Skeletal muscle cell (primary cell): ENCODE results near the gene ZNF775.

Experiments used
- DNase-seq: peaks from one replicate; pipeline ENCODE4 v3.0.0-alpha.2; 2010; ENCODE audit warnings: low read depth
- H3K4me3 ChIP-seq: 2 replicates; pipeline ENCODE4 v1.5.1; 2011; ENCODE audit warnings: low read depth, mild to moderate bottlenecking, control low read depth, low read length, moderate library complexity

The ZNF775 gene

DNA sequence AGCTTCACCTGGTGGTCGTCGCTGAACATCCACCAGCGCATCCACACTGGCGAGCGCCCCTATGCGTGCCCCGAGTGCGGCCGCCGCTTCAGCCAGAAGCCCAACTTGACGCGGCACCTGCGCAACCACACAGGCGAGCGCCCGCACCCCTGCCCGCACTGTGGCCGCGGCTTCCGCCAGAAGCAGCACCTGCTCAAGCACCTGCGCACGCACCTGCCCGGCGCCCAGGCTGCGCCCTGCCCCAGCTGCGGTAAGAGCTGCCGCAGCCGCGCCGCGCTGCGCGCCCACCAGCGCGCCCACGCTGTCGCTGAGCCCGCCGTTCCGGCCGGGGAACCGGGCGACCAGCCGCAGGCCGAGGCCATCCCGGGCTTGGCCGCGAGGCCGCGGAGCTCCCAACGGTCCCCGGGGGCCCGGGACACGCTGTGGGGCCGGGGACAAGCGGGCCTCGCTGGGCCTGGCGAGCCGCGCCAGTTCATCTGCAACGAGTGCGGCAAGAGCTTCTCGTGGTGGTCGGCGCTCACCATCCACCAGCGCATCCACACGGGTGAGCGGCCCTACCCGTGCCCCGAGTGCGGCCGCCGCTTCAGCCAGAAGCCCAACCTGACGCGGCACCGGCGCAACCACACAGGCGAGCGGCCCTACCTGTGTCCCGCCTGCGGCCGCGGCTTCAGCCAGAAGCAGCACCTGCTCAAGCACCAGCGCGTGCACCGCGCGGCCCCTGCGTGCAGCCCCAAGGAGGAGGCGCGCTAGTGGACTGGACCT, 18.4 kb downstream of the ZNF775 start:
- H3K4me3 ChIP-seq, result no peak overlapping the region
- DNase-seq, result no peak

DNA sequence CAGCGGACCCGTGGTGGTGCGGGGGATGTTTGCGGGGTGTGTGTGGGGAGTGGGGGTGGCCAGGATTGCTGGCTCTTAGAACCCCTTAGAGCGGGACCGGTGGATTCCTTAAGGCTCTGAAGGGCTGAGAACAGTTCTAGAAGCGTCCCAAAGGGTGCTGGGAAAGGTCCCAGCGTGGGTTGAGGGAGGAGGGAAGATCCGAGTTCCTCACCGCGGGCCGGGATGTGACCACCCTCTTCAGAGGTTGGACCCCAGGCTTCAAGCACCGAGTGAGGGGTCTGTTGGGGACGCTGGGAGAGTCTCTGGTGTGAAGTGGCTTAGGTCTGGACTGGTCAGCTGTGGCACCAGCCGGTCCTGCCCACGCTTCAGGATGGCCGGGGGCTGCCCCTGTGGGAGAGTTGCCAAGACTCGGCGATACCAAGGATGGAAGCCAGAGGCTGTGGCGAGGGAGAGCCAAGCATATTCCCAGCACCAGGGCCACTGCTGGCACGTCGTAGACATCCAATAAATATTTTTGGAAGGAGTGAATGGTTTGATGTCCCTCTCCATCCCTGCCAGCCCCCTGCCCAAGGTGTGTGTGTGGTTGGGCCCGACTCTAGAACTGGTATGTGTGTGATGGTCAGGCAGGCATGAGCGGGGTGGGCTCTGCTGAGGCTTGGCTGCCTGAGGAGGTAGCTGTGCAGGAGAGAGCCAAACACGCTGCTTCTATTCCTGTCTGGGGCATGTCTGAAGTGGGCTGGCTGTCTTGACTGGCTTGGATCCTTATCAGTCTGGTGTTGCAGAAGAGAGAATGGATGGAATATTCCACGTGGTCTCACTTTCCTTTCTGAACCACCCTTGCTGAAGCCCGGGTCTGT, 19.2 kb downstream of the ZNF775 start:
- no peak for DNase-seq
- H3K4me3 ChIP-seq, result no peak overlapping the region

GRCh38 chr7:150398965-150399320, 19.8 kb downstream of the ZNF775 start:
- DNase-seq, result no peak
- H3K4me3 ChIP-seq, result no peak overlapping the region

DNA sequence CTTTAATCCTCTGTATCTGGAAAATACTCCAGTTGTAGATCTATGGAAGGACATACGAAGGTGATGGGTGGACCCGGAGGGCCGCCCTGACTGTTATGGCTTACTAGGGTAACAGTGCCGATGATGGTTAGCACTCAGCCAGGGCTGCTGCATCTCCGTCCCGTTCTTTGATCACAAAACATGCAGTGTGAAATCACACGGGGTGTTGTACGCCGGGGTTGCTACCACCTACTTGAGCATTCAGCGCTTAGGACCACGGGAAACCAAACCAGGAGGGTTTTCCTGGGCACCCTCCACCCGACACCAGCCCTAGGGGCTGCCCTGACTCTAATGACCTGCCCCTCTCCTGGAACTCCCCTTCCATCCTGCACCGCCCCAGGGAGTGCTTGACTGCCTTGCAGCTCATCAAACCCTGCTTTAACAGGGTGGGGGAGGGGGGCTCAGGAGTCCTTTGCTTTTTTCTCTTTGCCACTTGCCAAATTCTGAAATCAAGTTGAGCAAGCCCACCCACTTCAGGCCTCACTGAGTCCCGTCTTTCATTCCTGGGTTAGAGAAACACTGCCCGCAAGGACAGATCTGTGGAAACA, 20.4 kb downstream of the ZNF775 start:
- no peak for DNase-seq
- no peak overlapping the region for H3K4me3 ChIP-seq

DNA sequence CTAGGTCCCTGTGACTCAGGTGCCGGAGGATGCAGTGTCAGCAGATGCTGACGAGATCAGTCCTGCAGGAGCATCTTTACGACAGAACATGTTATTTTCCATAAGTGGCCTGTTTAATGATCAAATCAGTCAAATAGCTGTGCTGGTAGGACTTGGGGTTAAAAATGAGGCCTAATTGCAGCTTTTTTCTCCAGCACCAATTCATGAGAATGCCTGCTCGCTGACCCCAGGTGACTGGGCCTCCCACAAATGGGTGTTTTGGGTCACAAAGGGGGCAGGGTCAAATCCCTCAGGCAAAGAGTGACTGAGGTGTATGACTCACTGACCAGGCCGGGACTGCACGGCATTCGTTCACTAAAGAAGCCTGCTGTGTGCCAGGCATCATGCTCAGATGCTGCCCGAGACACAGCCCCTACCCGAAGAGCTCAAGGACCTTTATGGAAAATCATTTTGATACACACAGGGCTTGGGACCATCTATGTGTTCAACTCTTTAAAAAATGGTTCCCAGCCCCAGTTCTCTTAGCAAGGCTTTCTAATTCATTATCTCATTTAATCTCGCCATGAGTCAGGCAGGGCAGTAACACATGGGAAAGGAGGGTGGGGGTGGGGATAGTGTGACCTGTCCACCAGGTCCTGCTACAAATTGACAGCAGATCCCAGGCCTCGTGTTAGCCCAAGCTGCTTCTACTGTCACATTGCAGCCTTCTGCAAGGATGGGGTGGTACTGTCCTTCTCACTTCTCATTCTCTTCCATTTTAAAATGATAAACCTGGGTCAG, 21.1 kb downstream of the ZNF775 start:
- no peak for DNase-seq
- H3K4me3 ChIP-seq, result no peak overlapping the region

DNA sequence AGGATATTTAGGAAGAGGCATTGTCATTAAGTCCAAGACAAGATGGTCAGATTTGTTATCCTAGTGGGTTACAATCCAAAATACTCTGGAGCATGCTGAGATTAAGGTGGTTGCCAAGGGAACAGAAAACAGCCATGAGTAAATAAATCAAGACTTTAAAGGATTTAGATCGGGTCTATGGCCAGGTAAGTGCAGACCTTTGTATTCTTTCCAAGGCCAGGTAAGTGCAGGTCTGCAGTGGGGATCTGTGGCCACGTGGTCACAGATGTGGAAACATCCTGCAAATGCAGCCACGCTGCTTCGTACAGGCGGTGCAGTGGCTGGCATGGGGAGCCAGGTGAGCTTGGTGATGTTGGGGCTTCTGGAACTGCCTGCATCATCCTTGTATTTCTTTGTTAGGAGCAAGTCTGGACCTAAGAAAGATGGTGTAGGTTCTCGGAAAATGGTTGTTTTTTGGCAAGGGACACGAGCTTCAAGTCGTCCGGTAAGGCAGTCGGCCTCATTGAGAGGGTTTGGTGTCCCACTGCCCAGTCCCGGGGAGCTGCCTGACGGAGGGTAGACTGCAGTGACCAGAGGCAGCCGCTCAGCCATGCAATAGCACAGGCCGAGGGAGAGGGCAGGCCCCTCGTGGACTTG, 21.8 kb downstream of the ZNF775 start:
- no peak for DNase-seq
- H3K4me3 ChIP-seq, result no peak overlapping the region

- DNase-seq, result no peak
- no peak overlapping the region for H3K4me3 ChIP-seq
Measured at GRCh38 chr7:150401424-150401790, 22.3 kb downstream of the ZNF775 start.

GRCh38 chr7:150401861-150402631, 22.9 kb downstream of the ZNF775 start:
- DNase-seq, result no peak
- no peak overlapping the region for H3K4me3 ChIP-seq

DNA sequence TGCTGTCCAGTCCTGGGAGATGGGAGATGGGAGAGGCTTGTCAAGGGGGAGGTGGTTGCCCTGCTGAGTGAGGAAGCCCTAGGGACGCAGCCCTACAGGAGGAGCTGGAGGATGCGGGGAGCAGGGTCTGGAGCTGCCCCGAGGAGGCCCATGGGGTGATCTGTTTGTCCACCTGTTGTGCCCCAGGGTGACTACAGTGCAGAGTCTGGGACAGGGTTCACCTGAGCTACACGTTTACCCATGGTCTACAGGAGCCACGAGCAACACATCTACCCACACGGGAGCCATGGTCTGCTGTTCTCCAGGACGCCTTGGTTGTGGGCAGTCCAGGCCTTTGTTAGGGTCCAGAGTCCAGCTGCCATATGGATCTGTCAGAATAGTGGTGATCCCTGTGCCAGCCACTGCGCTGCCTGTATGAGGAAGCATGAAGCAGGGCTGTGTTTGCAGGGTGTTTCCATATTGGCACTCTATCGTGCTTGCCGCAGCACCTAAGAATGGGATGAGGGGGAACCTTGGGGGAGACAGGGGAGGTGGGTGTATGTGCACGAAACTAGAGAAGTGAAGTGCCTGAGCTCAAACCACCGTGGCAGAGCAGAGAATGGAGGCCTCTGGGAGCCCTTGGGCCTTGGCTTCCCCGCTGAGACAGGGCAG, 23.7 kb downstream of the ZNF775 start:
- DNase-seq, result no peak
- H3K4me3 ChIP-seq, result no peak overlapping the region

DNA sequence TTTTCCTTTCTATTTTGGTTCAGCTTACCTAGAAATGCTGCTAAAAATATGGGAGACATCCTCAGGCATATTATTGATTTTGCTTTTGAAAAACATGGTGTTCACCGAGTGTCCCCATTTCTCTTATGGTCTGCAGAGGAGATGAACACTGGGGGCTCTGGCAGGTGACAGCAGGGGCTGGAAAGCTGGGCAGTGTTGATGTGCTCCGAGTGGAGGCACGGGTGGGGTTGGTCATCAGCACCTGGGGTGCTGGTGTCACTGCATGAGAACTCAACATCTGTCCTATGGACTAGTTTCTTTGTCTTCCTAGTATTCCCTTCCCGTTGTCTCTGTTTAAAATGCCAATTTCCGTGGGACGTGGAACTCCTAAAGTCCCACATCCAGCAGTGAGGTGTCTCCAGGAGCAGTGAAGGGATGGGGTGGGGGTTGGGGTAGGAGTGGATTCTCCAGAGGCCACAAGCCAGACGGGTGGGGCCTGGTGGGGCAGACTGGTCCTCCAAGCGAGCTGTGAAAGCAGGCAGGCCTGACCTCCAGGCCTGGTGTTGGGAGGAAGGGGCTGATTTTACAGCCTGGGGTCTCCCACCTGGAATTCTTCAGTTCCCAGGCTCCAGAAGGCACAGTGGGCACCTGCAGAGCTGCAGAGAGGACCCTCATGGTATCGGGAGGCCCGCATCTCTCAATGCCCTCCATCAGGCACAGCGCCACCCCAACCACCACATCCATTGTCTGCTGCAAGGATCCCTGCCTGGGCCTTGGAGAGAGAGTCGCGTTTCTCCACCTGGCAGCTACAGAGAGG, 24.4 kb downstream of the ZNF775 start:
- DNase-seq, result no peak
- H3K4me3 ChIP-seq, result no peak overlapping the region

DNA sequence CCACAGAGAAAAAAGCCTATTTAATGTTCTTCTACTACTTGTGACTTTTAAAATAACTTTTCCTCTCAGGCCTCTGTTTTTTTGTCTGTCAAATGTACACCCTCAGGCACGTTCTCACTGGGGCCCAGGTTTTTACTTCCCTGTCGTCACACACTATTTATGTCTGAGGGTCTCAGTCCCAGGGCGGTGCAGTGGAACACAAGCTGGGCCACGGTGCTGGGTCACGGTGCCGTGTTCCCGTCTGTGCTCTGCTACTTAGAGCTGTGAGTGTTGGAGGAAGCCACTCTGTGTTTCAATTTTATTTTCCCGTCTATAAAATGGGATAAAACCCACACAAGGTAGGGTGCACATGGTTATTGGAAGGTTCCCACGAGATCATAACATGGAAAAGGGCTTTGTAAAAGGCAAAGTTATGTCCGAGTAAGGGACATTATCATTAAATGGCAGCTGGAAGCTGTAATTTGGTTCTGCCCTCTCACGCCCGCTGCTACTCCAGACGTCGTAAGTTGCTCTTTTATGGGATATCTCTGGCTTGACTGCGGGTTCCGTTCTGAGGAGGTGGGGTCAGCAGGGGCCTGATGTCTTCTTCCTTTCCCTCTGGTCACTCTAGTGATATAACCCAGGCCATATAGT, 25.2 kb downstream of the ZNF775 start:
- no peak for DNase-seq
- H3K4me3 ChIP-seq, result peak overlapping the region; percentile 66

DNA sequence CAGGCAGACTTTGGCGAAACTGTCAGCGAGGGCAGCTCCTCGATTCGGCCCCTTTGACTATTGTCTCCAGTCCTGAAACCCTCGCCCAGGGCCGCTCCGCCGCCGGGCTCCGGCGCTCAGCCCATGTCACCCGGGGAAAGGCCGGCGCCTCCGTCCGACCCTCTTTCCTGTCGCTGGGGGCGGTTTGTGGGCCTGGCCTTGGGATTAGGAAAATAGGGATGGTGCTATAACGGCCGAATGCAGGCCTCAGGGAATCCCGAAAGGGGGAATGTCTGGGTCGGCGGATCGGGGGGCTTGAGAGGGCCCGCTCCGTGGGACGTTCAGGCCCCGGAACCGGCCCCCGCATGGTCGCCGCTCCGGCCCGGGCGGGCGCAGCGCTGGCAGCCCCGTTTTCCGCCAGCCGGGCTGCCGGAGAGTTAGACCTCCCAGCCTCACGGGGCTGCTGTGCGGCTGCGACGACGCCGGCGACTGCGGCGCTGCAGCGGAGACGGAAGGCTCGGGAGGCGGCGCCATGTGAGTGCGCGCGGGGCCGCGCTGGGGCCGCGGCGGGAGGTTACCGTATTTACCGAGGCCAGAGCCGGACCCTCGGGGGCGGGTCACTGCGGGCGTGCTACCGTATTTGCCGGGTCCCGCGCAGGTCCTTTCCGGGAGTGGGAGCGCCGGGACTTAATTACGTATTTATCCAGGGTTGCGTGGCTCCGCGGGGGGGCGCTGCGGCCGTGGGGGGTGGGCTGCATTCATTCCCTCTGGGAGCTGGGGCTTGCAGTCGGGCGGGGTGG, 25.9 kb downstream of the ZNF775 start:
- peak overlapping the region; percentile 66 for H3K4me3 ChIP-seq
- peak; percentile 63 for DNase-seq

GRCh38 chr7:150405584-150406311, 26.6 kb downstream of the ZNF775 start:
- peak overlapping the region; percentile 66 for H3K4me3 ChIP-seq
- no peak for DNase-seq

GRCh38 chr7:150406312-150406566, 27.1 kb downstream of the ZNF775 start:
- DNase-seq, result no peak
- peak overlapping the region; percentile 66 for H3K4me3 ChIP-seq

- H3K4me3 ChIP-seq, result peak overlapping the region; percentile 66
- DNase-seq, result no peak
Measured at GRCh38 chr7:150406567-150407421, 27.7 kb downstream of the ZNF775 start.
